GM18951 (cell line): ENCODE results near the gene CEP120.
"Not testable (repeated sequence)": the region's sequence is repeated elsewhere in the genome, so short reads cannot be mapped to it uniquely, and the experiment has no call there.

Source experiments
- POLR2A ChIP-seq: IDR thresholded peaks from 4 replicates; pipeline ENCODE4 v1.6.1; 2011; ENCODE audit warnings: mild to moderate bottlenecking; ENCODE audit not compliant: insufficient read length, insufficient read depth; ENCODE audit errors: extremely low read depth
- in situ Hi-C: fragments of 300-500 bp; cut with MboI; formaldehyde crosslinking; loops from one replicate; pipeline ENCODE4 v1.12.0; 2022; ENCODE audit warnings: low sequenced_read_pairs, mixed read lengths, inconsistent platforms; ENCODE audit not compliant: unreplicated experiment

The CEP120 gene

GRCh38 chr5:123358751-123359150 lies 64.5 kb downstream of the CEP120 start:
- in situ Hi-C loops: no loop called here
- no peak for TF ChIP-seq POLR2A

GRCh38 chr5:123358304-123358703 lies 64.9 kb downstream of the CEP120 start:
- in situ Hi-C loops: no loop called here
- no peak for TF ChIP-seq POLR2A

- in situ Hi-C loops: no loop called here
Measured at GRCh38 chr5:123351820-123352219, 71.4 kb downstream of the CEP120 start.

GRCh38 chr5:123351240-123351639 lies 72.0 kb downstream of the CEP120 start:
- in situ Hi-C loops: no loop called here
- TF ChIP-seq POLR2A: no peak

More at GRCh38 chr5:123351820-123352219, 71.4 kb downstream of the CEP120 start:
- no peak for TF ChIP-seq POLR2A

GRCh38 chr5:123350742-123351141 lies 72.5 kb downstream of the CEP120 start:
- no peak for TF ChIP-seq POLR2A
- in situ Hi-C loops: no loop called here

GRCh38 chr5:123344816-123345426 lies 78.3 kb downstream of the CEP120 start:
- in situ Hi-C loops: loop anchor here (25.0 kb wide), 1 partner anchor 833 kb away; no protein-coding TSS in a partner anchor
- no peak for TF ChIP-seq POLR2A

- no peak for TF ChIP-seq POLR2A
- in situ Hi-C loops: loop anchor here (25.0 kb wide), 1 partner anchor 829 kb away; no protein-coding TSS in a partner anchor
Measured at GRCh38 chr5:123340928-123341327, 82.3 kb downstream of the CEP120 start.

- in situ Hi-C loops: not testable (repeated sequence)
Measured at GRCh38 chr5:123308377-123308776, 114.8 kb downstream of the CEP120 start.

GRCh38 chr5:123305751-123306150 lies 117.5 kb downstream of the CEP120 start:
- TF ChIP-seq POLR2A: no peak
- in situ Hi-C loops: no loop called here

GRCh38 chr5:123304777-123305316 lies 118.4 kb downstream of the CEP120 start:
- TF ChIP-seq POLR2A: no peak
- in situ Hi-C loops: no loop called here

- TF ChIP-seq POLR2A: no peak
- in situ Hi-C loops: no loop called here
Measured at GRCh38 chr5:123303802-123304201, 119.4 kb downstream of the CEP120 start.

- no peak for TF ChIP-seq POLR2A
- in situ Hi-C loops: no loop called here
Measured at GRCh38 chr5:123300266-123300665, 122.9 kb downstream of the CEP120 start.

GRCh38 chr5:123299136-123299535 lies 124.1 kb downstream of the CEP120 start:
- in situ Hi-C loops: no loop called here

GRCh38 chr5:123298335-123299030 lies 124.7 kb downstream of the CEP120 start:
- TF ChIP-seq POLR2A: no peak
- in situ Hi-C loops: no loop called here

More at GRCh38 chr5:123299136-123299535, 124.1 kb downstream of the CEP120 start:
- no peak for TF ChIP-seq POLR2A

- in situ Hi-C loops: no loop called here
- no peak for TF ChIP-seq POLR2A
Measured at GRCh38 chr5:123297866-123298265, 125.3 kb downstream of the CEP120 start.
